ENCODE data around the gene TAB3.

The TAB3 gene

DNA sequence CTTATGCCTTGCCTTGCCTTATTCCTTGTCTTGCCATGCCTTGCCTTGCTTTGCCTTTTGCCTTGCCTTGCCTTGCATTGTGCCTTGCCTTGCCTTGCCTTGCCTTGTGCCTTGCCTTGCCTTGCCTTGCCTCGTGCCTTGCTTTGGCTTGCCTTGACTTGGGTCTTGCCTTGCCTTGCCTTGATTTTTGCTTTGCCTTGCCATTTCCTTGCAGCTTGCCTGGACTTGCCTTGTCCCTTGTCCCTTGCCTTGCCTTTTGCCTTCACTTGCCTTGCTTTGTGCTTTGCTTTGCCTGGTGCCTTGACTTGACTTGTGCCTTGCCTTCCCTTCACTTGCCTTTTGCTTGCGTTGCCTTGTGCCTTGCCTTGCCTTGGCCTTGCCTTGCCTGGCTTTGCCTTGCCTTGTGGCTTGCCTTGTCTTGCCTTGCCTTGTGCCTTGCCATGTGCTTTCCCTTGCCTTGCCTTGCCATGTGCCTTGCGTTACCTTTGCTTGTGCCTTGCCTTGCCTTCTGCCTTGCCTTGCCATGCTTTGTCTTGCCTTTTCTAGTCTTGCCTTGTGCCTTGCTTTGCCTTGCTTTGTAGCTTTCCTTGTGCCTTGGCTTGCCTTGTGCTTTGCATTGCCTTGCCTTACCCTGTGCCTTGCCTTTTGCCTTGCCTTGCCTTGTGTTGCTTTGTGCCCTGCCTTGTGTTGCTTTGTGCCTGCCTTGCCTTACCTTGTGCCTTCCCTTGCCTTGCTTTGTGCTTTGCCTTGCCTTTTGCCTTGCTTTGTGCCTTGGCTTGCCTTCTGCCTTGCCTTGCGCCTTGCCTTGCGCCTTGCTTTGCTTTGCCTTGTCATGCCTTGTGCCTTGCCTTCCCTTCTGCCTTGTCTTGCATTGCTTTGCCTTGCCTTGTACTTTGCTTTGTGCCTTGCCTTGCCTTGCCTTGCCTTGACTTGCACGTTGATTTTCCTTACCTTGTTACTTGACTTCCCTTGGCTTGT, 92.8 kb downstream of the TAB3 start:
- TF ChIP-seq, protein P1, sequence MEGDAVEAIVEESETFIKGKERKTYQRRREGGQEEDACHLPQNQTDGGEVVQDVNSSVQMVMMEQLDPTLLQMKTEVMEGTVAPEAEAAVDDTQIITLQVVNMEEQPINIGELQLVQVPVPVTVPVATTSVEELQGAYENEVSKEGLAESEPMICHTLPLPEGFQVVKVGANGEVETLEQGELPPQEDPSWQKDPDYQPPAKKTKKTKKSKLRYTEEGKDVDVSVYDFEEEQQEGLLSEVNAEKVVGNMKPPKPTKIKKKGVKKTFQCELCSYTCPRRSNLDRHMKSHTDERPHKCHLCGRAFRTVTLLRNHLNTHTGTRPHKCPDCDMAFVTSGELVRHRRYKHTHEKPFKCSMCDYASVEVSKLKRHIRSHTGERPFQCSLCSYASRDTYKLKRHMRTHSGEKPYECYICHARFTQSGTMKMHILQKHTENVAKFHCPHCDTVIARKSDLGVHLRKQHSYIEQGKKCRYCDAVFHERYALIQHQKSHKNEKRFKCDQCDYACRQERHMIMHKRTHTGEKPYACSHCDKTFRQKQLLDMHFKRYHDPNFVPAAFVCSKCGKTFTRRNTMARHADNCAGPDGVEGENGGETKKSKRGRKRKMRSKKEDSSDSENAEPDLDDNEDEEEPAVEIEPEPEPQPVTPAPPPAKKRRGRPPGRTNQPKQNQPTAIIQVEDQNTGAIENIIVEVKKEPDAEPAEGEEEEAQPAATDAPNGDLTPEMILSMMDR (IDR thresholded peaks at IDR 0.05): no peak
- no peak for DNase-seq (ENCODE audit: low spot score)
- Histone ChIP-seq H3K4me3 (no peak overlapping the region), H3K27ac (no peak overlapping the region)

DNA sequence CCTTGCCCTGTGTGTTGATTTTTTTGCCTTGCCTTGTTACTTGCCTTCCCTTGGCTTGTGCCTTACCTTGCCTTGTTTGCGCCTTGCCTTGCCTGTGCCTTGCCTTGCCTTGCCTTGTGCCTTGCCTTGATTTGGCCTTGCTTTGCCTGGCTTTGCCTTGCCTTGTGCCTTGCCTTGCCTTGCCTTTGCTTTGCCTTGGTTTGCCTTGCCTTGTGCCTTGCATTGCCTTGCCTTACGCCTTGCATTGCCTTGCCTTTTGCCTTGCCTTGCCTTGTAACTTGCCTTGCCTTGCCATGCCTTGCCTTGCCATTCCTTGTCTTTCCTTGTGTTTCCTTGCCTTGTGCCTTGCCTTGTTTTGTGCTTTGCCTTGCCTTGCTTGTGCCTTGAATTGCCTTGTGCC, 94.6 kb downstream of the TAB3 start:
- DNase-seq (ENCODE audit: low spot score): no peak
- H3K27ac ChIP-seq: no peak overlapping the region
- no peak overlapping the region for H3K4me3 ChIP-seq
- TF ChIP-seq, protein P1 (IDR thresholded peaks at IDR 0.05): no peak

DNA sequence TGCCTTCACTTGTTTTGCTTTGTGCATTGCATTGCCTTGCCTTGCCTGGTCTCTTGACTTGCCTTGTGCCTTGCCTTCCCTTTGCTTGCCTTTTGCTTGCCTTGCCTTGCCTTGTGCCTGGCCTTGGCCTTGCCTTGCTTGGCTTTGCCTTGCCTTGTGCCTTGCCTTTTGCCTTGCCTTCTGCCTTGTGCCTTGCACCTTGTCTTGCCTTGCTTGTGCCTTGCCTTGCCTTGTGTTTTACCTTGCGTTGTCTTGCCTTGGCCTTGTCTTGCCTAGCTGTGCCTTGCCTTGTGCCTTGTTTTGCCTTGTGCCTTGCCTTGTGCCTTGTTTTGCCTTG, 95.3 kb downstream of the TAB3 start:
- Histone ChIP-seq H3K27ac (no peak overlapping the region), H3K4me3 (no peak overlapping the region)
- no peak for DNase-seq (ENCODE audit: low spot score)
- TF ChIP-seq, protein P1 (IDR thresholded peaks at IDR 0.05): no peak

DNA sequence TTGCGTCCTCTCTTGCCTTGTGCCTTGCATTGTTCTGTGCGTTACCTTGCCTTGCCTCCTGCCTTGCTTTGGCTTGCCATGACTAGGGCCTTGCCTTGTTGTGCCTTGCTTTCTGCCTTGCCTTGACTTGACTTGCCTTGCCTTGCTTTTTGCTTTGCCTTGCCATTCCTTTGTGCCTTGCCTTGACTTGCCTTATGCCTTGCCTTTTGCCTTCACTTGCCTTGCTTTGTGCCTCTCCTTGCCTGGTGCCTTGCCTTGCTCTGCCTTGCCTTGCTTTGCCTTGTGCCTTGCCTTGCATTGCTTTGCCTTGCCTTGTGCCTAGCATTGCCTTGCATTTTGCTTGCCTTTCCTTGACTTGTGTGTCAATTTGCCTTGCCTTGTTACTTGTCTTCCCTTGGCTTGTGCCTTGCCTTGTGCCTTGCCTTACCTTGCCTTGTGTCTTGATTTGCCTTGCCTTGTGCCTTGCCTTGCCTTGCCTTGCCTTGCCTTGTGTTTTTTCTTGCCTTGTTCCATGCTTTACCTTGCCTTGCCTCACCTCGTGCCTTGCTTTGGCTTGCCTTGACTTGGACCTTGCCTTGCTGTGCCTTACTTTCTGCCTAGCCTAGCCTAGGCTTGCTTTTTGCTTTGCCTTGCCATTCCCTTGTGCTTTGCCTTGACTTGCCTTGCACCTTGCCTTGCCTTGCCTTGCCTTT, 95.8 kb downstream of the TAB3 start:
- Histone ChIP-seq H3K27ac (no peak overlapping the region), H3K4me3 (no peak overlapping the region)
- TF ChIP-seq, protein P1 (IDR thresholded peaks at IDR 0.05): no peak
- no peak for DNase-seq (ENCODE audit: low spot score)

DNA sequence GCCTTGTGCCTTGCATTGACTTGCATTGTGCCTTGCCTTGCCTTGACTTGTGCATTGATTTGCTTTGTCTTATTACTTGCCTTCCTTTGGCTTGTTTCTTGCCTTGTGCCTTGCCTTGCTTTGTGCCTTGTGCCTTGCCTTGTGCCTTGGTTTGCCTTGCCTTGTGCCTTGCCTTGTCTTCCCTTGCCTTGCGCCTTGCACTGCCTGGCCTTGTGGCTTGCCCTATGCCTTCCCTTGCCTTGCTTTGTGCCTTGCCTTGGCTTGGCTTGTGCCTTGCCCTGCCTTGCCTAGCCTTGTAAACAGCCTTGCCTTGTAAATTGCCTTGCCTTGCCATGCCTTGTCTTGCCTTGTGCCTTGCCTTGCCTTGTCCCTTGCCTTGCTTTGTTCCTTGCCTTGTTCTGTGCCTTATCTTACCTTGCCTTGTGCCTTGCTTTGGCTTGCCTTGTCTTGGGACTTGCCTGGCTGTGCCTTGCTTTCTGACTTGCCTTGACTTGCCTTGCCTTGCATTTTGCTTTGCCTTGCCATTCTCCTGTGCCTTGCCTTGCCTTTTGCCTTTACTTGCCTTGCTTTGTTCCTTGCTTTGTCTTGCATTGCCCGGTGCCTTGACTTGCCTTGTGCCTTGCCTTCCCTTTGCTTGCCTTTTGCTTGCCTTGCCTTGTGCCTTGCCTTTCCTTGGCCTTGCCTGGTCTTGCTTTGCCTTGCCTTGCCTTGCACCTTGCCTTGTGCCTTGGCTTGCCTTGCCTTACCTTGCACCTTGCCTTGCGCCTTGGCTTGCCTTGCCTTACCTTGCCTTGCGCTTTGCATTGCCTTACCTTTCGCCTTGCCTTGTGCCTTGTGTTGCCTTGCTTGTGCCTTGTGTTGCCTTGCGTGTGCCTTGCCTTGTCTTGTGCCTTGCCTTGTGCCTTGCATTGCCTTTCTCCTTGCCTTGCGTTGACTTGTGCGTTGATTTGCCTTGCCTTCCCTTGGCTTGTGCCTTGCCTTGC, 97.5 kb downstream of the TAB3 start:
- no peak for DNase-seq (ENCODE audit: low spot score)

DNA sequence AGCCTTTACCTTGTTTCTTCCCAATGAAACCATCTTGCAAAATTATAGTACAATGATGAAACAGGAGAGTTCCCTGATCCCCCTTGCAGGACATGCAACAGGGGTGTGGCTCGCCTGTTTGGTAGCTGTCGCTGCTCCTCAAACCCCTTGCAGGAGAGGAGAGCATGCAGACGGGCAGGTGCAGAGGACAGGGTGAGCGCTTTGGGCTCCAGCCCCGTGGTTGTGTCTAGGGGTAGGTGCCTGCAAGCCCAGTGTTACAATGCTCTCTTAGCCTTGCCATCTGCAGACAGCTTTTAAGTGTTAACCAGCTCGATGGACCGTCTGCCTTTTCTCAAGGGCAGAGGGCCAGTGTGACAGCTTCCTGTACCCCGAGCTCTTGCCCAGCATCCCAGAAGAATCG, 102.0 kb downstream of the TAB3 start:
- no peak for DNase-seq (ENCODE audit: low spot score)
- Histone ChIP-seq H3K4me3 (no peak overlapping the region), H3K27ac (no peak overlapping the region)
- TF ChIP-seq, protein P1 (IDR thresholded peaks at IDR 0.05): no peak

More for the DNA sequence above, 97.5 kb downstream of the TAB3 start:
- no peak overlapping the region for H3K4me3 ChIP-seq
- no peak overlapping the region for H3K27ac ChIP-seq
- TF ChIP-seq, protein P1 (IDR thresholded peaks at IDR 0.05): no peak
